Stimulated activated CD8-positive, alpha-beta memory T cell treated with anti-CD3 and anti-CD28 coated beads, Interleukin-15, amount 100 ng/mL, for 4 hours (primary cell): Measurements from ENCODE around the gene RABEP1.
"Not testable (repeated sequence)": the region's sequence is repeated elsewhere in the genome, so short reads cannot be mapped to it uniquely, and the experiment has no call there.

ENCODE experiments used
- DNase-seq, 2 donors: peaks; one replicate each; pipeline ENCODE4 v3.0.0-alpha.2; 2020; ENCODE audit warnings: low read depth in 2 of 2

The RABEP1 gene

GRCh38 chr17:5281814-5282641 is at the start of gene RABEP1:
Gene RABEP1, plus strand, starts transcription at chr17:5282284. Its CDS starts 203 bp downstream, at chr17:5282487.
- DNase-seq, result peak; percentile 87 to 88

- not testable (repeated sequence) for DNase-seq
Observed at GRCh38 chr17:5233492-5233891, 48.6 kb upstream of the RABEP1 start.

- DNase-seq, result no peak
Observed at GRCh38 chr17:5234645-5235576, 47.2 kb upstream of the RABEP1 start, which contains the start of gene SCIMP. Gene SCIMP, minus strand, starts transcription at chr17:5234860. Its CDS starts 105 bp downstream, at chr17:5234755.

GRCh38 chr17:5236938-5237540 is 45.0 kb upstream of the RABEP1 start:
- DNase-seq, result no peak

GRCh38 chr17:5237541-5238016 is 44.5 kb upstream of the RABEP1 start:
- peak in 1 of 2 donors; percentile 17 for DNase-seq

- no peak for DNase-seq
Observed at GRCh38 chr17:5238333-5238732, 43.8 kb upstream of the RABEP1 start.

GRCh38 chr17:5239769-5240168 is 42.3 kb upstream of the RABEP1 start:
- DNase-seq, result not testable (repeated sequence)

GRCh38 chr17:5241861-5242671 is 40.0 kb upstream of the RABEP1 start:
- no peak for DNase-seq

GRCh38 chr17:5247621-5248020 is 34.5 kb upstream of the RABEP1 start:
- DNase-seq, result no peak

GRCh38 chr17:5248821-5249479 is 33.1 kb upstream of the RABEP1 start:
- no peak for DNase-seq

- DNase-seq, result peak in 1 of 2 donors; percentile 40
Observed at GRCh38 chr17:5249615-5250014, 32.5 kb upstream of the RABEP1 start.

- no peak for DNase-seq
Observed at GRCh38 chr17:5254414-5254813, 27.7 kb upstream of the RABEP1 start.

GRCh38 chr17:5254903-5255521 is 27.1 kb upstream of the RABEP1 start:
- no peak for DNase-seq

- no peak for DNase-seq
Observed at GRCh38 chr17:5257124-5257523, 25.0 kb upstream of the RABEP1 start.

GRCh38 chr17:5260542-5260941 is 21.5 kb upstream of the RABEP1 start:
- DNase-seq, result no peak

GRCh38 chr17:5262416-5262991 is 19.6 kb upstream of the RABEP1 start:
- no peak for DNase-seq

GRCh38 chr17:5263441-5263840 is 18.6 kb upstream of the RABEP1 start:
- no peak for DNase-seq

- no peak for DNase-seq
Observed at GRCh38 chr17:5264893-5265292, 17.2 kb upstream of the RABEP1 start.

- DNase-seq, result no peak
Observed at GRCh38 chr17:5269241-5269960, 12.7 kb upstream of the RABEP1 start.
